HG02870 (cell line): ENCODE results near the gene MYLK.
"Not testable (repeated sequence)": the region's sequence is repeated elsewhere in the genome, so short reads cannot be mapped to it uniquely, and the experiment has no call there.

ENCODE experiments used
- ATAC-seq: cut with Tn5 transposase; IDR thresholded peaks from one replicate; pipeline ENCODE4 v1.9.1; 2021; ENCODE audit warnings: mild to moderate bottlenecking, moderate library complexity; ENCODE audit not compliant: unreplicated experiment

MYLK gene

DNA sequence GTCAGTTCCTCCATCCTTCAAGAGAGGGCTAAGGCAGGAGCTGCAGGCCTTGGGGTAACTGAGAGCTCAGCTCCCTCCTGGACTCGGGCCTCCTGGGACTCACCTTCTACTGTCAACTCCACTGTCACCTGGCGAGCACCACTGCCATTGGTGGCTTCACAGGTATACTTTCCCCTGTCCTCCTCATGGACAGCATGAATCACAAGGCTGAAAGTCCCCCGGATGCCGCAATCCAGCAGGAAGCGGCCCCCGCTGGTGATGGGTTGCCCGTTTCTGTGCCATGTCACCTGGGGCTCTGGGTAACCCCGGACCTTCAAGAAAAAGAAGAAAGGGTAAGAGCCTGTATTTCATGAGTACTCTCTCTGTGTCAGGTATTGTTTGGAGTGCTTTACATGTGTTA lies 131.9 kb downstream of the MYLK start:
- ATAC-seq = no peak

- ATAC-seq = no peak
These were observed 132.7 kb downstream of the MYLK start for GRCh38 chr3:123751433-123751832.

- no peak for ATAC-seq
These were observed 133.3 kb downstream of the MYLK start for GRCh38 chr3:123750659-123751420.

- ATAC-seq = no peak
These were observed 133.9 kb downstream of the MYLK start for GRCh38 chr3:123750209-123750608.

DNA sequence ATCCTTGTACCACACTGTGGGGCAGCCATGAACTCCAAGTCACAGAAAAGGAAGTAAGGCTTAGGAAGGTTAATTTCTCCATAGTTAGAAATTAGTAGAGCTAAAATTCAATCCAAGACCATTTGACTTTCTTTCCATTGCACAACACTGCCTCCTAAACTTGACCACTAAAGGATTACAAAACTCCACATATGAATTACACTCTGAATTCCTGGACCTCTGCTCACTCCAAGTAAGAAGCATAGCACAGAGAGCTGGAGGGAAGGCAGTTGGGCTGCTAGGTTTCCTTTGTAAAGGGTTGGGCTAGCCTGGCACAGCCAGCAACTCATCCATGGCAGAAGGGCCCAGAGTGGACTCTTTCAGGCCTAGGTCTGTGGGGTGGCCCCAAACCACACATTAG lies 134.4 kb downstream of the MYLK start:
- ATAC-seq = no peak

GRCh38 chr3:123745184-123745855 lies 138.8 kb downstream of the MYLK start:
- ATAC-seq = no peak

DNA sequence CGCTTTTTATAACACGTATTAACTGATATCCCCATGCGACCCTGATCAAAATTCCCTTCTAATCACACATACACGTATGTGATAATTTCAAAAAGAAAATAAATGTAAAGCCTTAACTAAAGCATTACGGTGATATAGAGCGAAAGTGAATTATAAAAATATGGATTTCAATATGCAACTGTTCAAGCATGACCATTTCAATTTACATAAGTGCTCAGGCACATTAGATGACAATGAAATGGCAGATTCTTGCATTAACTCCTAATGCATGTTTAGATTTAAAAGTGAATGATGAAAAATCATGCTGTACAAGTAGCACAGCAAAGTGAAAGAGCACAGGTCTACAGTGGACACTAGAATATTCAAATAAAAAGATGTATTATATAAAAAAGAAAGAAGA lies 140.1 kb downstream of the MYLK start:
- no peak for ATAC-seq

- no peak for ATAC-seq
These were observed 141.0 kb downstream of the MYLK start for GRCh38 chr3:123743121-123743520.

DNA sequence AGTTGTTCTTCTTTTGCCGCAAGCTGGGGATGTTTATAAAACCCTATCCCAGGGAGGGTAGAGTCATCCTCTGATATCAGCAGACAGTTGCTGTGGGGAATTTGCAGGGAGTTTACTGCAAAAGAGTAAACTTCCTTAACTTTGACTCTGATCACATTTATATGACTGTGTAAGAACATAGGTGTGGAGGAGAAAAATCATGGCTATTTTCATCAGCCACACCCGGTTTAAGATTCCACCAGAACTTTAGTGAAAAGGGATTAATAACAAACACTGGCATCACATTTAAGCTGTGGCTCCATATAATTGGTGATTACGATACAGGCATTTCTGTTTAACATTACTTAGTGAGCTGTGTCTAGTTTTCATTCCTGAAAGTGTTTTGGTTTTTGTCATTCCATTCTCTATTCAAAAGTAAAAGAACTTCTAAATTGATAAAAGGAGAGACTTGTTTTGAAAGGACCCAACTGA lies 143.1 kb downstream of the MYLK start:
- no peak for ATAC-seq

GRCh38 chr3:123740391-123740822 lies 143.7 kb downstream of the MYLK start:
- ATAC-seq = no peak

GRCh38 chr3:123739754-123740153 lies 144.4 kb downstream of the MYLK start:
- no peak for ATAC-seq

- no peak for ATAC-seq
These were observed 145.0 kb downstream of the MYLK start for GRCh38 chr3:123739106-123739505.

DNA sequence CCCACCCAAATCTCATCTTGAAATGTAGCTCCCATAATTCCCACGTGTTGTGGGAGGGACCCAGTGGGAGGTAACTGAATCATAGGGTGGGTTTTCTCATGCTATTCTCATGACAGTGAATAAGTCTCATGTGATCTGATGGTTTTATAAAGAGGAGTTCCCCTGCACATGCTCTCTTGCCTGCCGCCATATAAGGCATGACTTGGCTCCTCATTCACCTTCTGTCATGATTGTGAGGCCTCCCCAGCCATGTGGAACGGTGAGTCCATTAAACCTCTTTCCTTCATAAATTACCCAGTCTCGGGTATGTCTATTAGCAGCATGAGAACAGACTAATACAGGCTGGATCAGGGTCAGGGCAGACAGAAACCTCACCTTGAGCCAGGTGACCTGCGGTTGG lies 145.6 kb downstream of the MYLK start:
- not testable (repeated sequence) for ATAC-seq

DNA sequence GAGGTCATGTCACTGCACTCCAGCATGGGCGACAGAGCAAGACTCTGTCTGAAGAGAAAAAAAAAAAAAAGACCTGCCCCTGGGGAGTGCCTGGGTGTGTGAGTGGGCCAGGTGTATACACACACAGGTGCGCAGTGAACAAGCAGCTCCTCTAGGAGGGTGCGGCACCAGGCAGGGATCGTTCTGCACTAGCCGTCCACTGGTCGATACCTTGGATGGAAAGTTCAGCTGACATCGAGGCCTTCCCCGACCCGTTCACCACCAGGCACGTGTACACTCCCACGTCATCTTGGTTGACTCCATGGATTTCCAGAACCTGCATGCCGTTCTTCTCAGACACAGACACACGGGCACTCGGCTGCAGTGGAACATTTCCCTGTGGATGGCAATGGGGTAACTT lies 147.0 kb downstream of the MYLK start:
- no peak for ATAC-seq

GRCh38 chr3:123735456-123735855 lies 148.7 kb downstream of the MYLK start:
- ATAC-seq = no peak

DNA sequence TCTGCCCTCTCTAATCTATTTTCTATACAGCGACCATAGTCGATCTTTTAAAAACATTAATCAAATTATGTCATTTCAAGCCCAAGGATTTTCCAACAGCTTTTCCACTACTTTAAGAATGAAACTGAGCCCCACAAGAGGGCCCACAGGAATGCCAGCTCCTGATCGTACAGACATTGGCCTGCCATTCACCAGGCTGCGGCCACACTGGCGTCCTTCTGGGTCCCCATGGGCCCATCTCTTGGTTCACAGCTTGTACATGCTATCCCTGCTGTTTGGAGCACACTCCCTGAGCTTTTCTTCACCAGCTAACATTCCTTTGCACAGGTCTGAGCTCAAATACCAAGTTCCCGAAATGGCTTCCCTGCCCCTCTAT lies 149.6 kb downstream of the MYLK start:
- ATAC-seq = no peak

- no peak for ATAC-seq
These were observed 150.2 kb downstream of the MYLK start for GRCh38 chr3:123733805-123734526.

DNA sequence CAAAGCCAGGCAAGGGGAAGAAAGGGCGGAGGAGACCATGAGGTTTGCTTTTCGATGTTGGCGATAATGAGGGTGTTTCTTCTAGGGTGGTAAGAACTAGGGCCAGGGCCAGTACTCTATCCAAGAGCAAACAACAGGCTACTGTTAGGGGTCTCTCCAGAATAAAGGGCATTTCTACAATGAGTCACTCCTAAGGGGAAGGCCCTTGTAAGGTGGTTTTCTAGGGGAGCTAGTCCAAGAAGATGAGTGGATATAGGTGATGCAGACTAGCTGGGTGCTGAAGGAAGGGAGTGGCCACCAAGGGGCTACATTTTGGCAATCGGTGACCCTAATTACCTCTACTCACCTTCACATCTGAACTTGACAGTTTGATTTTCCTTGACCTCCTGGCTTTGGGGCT lies 150.8 kb downstream of the MYLK start:
- ATAC-seq = no peak

- no peak for ATAC-seq
These were observed 151.7 kb downstream of the MYLK start for GRCh38 chr3:123732447-123732846.

DNA sequence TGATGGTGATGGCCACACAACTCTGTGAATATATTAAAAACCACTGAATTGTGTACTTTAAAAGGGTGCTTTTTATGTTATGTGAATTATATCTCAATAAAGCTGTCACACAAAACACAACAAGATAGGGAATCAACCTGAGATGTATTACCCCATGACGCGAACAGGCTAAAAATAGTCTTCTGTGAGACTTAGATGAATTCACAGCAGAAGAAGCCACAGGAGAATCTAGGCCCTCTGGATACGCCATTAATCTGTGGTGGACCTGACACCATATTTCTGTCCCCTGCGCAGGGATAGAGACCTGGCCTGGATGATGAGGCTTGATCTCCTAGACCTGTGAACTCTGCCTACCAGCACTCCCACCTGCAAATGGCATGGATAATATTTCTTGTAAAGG lies 153.3 kb downstream of the MYLK start:
- no peak for ATAC-seq

DNA sequence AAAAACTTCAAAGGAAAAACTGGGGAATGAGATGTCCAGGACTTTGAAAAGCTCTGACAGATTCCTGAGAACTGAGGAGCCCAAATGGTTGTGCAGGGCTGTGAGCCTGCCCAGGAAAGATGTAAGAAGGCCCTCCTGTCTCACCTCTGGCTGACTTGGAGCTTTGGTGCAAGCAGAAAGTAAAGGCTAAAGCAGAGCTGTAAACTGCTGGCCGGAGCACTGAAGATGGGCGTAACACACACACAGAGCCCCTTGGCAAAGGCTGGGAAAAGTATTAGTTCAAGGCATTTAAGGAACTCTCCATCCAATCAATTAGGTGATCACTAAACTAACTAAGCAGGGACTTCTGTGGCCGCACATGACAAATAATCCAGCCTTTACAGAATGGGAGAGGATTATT lies 155.1 kb downstream of the MYLK start:
- no peak for ATAC-seq

DNA sequence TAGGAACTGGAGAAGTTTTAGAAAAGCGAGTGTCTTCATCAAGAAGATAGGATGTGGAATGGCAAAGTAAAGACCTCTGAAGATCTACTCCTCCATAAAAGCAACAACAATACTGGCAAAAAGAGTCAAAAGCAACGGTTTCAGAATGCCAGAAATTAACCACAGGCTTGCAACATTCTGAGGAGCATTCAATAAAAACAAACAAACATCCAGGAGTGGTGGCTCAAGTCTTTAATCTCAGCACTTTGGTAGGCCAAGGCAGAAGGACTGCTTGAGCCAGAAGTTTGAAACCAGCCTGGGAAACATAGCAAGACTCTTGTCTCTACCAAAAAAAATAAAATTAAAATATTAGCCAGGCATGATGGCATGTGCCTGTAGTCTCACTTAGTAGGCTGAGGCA lies 156.1 kb downstream of the MYLK start:
- ATAC-seq = no peak
